HG03571 (cell line): Measurements from ENCODE around the gene GATAD2B.

Source experiments
- ATAC-seq: cut with Tn5 transposase; IDR thresholded peaks from one replicate; pipeline ENCODE4 v1.9.1; 2021; ENCODE audit not compliant: unreplicated experiment

The GATAD2B gene

DNA sequence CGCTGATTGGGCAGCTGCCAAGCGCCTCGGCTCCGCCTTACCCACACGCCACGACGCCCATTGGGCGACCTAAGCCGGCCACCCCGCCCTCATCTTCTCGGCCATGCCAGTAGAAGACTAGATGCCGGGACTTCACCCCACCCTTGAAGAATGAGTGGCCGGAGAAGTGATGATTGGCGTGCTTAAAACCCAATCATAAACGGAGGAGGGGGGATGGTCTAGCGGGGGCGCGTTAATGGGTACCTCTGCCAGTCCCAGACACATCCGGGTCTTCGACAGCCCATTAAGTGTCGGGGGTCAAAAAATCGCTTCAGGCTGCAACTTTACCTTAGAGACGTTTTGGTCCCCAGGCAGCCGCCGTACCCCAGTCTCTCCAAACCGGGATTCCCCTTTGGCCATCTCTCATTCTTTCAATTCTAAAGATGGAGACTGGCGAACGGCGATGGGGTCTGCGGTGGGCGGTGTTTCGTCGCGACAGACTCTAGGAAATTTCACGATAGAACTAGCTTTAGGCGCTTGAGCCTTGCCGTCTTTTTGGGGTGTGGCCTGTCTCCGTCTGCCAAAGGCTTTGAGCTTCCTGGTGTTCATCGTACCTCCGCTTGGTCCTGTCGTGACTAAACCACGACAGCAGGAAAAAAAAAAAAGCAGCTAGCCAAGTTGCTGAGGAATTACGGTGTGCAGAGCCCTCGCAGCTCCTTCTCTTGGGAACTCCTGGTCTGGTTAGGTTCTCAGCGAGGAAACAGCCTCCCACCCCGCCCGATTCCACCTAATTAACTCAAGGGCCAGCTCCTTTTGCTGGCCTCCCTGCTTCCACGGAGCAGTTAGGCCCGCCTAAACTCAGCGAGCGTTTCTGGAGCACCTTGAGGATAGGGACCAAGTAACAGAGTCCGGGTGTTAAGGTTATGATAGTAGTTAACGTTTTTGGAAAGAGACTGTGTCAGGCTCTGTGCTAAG is at the start of gene GATAD2B:
Gene GATAD2B, minus strand, starts transcription at position 1 of the 954 bp plus-strand sequence. CDS start 94,625 bp downstream, outside the sequence.
- ATAC-seq = peak; percentile 87

DNA sequence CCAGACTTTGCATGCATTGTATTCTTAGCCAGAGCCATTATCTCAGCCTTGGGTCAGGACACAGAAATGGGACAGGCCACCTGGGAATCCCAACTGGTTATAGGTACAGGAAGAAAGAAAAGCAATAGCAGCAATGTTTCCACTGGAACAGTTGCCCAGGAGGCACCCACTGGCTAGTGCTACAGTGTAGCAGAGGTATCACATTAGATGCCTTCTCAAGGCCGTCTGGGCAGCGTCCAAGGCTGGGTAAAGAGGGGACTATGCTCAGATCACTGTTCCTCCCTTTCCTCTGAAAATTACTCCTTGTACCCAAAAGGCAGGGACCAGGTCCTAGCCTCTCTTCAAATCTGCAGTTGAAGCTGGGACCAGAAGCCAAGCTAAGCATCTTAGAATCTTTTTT is 47.6 kb upstream of the GATAD2B start:
- ATAC-seq = no peak

DNA sequence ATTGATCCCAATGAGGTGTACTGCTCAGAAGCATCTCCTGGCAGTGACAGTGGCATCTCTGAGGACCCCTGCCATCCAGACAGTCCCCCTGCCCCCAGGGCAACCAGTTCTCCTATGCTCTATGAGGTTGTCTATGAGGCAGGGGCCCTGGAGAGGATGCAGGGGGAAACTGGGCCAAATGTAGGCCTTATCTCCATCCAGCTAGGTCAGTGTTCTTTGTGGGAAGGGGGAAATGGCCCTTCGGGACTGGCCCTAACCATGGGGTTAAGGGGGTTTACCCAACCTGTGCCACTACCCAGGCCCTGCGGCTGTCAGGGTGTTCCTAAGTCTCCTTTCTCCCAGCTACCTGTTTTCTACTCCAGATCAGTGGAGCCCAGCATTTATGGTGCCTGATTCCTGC is 46.2 kb upstream of the GATAD2B start:
- no peak for ATAC-seq

DNA sequence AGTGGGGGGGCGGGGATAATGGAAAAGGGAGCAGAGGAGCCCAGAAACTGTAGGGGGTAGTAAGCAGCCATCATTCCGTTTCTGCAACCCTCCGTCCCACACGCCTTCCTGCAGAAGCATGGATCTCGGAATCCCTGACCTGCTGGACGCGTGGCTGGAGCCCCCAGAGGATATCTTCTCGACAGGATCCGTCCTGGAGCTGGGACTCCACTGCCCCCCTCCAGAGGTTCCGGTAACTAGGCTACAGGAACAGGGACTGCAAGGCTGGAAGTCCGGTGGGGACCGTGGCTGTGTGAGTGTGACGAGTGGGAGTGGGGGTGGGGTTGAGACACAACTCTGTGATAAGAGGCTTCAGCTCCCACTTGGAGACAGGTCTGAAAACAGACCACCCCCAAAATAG is 45.6 kb upstream of the GATAD2B start:
- no peak for ATAC-seq

DNA sequence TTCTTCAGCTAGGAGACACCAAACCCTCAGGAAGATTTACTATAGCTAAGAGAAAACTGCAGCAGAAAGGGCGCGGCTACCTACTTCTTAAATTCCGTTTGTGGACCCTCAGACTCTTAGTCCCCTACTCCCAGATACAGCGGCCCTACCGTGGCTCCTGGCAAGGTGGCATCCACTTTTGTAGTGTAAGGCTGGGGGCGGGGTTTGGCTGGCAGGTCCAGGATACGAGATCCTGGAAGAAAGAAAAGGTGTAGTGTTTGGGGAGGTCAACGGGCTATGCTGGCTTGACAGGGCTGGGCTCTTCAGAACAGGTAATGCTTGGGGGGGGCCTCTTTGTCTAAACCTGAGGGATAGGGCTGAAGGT is 45.2 kb upstream of the GATAD2B start:
- ATAC-seq = no peak

DNA sequence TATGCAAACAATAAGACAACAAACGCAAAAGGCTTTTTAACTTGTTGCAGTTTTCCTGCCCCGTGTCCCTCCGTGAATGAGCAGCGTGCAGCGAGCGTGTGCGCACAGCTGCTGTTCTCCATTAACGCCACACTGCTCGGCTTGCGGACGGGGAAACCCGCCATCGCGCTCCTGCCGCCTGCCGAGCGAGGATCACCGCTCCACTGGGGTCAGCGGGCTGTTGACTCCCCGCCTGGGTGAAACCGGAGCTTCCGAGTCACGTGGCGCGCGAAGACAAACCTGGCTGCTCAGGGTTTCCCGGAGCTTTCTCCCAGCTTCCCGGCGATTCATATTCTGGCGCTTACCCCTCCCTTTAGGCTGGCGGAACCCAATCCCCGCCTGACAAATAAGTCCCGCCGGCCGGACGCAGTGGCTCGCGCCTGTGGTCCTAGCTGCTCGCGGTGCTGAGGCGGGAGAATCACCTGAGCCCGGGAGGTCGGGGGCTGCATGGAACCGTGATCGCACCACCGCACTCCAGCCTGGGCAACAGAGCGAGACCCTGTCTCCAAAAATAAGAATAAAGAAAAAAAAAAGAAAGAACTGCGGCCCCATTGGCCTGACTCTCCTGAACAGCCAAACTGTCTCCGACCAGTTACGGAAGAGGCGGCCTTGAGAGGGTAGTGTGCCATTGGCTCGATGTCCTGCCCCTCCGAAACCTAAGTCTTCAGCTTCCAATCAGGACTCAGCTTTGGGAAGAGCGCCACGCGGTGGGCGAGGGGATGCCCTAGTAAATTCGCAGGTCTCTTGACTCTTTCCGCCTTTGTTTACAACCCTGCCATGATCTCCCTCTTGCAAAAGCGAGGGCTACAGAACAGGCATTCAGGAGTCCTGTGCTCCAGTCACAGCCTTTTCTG is 44.6 kb upstream of the GATAD2B start, which contains the start of gene CREB3L4:
Gene CREB3L4, plus strand, starts transcription at position 796 of the 893 bp plus-strand sequence. CDS start 624 bp downstream, outside the sequence.
- peak; percentile 61 for ATAC-seq

DNA sequence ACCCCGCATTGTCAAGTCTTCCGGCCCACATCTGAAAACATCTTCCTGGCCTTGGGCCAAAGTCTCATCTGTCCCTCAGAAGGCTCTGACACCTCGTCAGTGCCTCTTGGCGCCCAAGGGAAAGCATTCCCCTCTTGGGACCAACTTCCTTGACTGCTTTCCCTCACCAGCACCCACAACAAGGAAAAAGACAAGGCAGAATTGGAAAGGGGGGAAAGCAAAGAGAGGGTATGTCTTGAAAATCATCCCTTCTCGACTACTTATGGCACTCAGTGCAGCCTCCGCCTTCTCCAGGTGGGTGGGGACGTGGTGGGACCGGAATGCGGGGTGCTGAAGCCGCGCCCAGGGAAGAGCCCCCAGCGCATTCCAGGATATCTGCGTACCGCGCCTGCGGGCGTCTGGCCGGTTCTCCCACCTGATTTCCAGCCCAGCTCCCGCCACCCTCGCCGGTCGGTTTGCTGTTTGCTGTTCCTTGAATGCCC is 41.1 kb upstream of the GATAD2B start:
- peak; percentile 2 for ATAC-seq

DNA sequence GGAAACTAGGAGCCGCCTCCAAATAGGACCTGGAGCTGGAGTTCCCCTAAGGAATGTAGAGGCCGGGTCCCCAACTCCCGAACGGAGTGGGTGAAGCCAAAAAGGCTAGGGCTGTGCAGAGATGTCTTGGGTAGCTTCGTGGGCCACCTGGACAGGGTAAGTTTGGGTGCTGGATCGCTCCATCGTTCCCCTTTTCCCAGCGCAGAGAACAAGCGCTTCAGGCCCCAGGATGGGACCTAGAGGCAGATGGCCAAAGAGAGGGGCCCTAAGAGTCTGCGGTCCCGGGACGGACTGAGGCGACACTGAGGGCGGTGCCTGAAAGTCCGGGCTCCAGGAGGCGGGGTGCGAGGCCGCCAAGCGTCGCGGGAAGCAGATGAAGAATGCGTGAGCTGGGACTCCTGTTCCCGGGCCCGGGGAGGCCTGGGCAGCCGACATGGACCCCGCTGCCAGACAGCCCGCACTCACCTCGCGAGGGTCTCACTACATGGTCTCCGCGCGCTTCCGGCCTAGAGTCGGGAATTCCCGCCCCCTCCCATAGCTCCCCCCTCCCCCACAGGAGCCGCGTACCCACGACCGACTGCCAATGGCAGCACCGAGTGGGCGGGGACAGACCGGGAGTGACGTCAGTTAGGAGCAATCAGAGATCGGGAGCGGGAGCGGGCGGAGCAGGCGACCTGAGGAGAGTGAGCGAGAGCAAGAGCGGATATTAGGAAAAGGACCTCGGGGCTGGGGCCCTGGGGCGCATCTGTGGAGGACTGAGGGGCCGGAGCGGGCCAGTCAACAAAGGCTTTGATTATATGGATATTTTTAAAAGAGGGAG is 40.5 kb upstream of the GATAD2B start, which contains the start of gene SLC39A1:
Gene SLC39A1, minus strand, starts transcription at position 508 of the 820 bp plus-strand sequence. CDS start 822 bp downstream, outside the sequence.
- peak; percentile 35 for ATAC-seq

DNA sequence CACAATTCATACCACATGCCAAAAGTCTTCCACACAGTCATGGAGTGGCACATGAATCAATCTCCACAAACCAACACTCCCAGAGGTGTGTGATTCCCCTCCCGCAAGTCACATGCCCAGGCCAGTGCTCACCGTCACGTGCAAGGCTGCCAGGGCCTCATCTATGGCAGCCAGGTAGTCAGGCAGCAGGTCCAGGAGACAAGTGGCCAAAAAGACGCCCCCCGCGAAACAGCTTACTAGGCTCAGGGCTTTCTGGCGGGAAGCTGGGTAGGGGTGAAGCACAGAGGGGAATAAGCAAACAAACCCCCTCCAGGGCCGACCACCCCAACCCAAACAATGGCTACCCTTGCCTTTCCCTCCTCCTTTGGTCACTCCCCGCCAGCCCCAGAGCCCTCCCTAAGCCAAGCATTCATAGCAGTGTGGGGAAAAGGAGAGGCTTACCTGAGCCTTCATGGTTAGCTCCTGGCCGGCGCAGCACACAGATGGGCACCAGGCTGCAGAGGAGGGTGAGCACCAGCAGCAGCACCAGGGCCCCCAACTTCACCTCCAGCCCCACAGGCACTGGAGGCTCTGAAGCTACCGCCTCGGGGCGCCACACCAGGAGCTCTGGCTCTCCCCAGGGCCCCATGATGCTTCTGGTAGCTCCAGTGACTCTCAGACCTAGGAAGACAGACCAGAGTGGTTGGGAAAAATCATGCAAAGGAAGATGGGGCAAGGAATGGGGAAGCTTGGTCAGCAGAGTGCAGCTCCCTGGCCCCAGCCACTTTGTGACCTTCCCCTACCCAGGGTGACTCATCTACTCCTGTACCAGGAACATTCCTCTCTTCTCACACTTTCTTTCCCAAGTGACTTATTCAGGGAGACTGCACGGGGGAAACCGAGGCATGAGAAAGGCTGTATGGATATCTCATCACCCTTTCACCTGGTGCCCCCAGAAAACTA is 39.6 kb upstream of the GATAD2B start:
- ATAC-seq = no peak

DNA sequence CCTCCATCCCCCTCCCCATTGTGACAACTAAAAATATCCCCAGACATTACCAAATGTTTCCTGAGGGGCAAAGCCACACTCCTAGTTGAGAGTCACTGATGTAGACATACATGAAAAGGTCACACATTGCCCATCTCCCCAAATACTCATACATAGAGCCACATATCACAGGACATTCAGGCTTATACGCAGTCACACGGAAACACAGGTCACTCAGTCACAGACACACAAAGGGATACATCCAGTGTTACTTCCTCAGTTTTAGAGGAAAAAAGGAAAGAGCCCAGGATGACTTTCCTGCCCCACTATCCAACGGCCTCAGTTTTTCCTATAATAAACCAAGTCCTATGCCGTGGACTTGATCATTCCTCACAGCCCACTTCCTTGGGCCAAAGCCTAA is 38.6 kb upstream of the GATAD2B start:
- ATAC-seq = no peak

DNA sequence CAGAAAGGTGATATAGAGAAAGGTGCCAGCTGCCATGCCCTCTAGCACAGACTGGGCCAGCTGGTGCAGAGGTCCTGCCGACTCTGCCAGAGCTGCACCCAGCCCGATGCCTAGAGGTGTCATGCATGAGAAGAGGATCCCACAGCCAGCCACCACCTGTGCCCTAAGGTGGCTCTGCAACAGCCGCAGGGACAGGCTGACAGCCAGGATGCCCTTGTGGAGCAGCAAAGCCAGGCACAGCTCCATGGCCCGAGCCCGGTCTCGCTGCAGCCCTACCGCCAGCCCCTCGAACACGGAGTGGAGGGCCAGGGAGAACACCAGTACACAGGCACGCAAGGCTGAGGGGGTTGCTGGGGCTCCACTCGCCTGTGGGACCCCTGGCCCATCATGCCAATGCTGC is 37.4 kb upstream of the GATAD2B start:
- ATAC-seq = no peak

DNA sequence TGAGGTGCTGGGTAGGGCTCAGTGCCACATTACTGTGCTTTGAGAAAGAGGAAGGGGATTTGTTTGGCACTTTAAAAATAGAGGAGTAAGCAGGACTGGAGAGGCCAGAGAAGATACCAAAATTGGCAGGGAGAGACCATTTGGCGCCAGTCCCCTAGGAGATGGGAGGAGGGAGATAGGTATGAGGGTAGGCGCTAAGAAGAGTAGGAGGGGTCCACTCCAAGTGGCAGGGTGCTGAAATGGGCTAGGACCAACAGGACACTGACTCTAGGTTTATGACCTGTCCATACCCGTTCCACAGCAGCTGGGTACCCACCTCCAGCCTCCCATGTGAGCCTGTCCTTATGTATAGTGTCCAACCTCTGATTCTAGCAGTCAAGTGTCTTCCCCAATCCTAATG is 36.7 kb upstream of the GATAD2B start:
- no peak for ATAC-seq

DNA sequence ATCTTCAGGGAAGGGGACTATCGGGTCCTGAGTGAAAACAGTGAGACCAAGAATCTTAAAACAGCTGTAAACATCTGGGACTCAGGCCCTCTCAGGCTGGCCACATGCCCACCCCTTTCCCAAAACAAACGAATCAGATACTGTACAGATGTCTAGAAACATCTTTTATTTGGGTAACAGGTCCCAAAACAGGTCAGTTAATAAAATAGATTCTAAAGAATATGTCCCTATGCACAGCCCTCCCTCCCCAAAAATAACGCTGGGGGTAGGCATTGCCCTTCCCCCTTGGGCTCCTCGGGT is 36.1 kb upstream of the GATAD2B start:
- peak; percentile 1 for ATAC-seq

DNA sequence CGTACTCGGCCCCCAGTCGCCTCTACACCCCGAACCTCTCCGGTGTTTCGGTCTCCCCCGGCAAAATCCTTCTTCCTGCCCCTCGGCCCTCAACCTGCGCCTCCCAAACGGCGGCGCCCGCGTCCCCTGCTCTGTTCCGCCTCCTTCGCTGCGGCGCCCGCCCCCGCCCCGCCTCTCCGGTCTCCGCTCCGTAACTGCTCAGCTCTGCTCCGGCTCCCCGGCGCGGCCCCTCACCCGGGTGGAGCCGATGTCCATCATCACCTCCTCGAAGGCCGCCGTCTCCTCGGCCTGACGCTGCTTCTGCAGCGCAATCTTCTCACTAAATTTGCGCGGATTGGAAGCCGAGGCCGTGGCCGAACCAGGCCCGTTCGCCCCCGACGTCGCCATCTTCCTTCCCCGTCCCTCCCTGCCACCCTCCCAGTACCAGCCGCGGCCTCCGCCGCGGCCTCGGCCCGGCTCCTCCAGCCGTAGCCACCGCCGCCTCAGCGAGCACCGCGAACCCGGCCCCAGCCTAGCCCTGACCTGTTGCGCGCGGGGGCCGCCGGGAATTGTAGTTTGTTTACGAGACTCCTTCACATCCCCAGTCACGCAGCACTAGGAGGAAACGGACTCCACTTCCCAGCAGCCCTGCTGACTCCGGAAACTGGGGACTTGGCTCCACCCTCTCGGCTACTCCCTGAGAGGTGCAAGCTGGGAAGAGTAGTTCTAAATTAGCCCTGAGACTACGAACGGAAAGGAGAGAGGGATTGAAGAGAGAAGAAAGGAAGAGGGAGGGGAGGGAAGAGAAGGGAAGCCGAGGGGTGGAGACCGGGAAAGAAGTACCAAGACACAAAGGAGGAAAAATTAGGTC is 35.6 kb upstream of the GATAD2B start, which contains the start of gene CRTC2:
Gene CRTC2, minus strand, starts transcription at position 502 of the 850 bp plus-strand sequence. Its CDS starts 115 bp downstream, at position 387.
- peak; percentile 75 for ATAC-seq

DNA sequence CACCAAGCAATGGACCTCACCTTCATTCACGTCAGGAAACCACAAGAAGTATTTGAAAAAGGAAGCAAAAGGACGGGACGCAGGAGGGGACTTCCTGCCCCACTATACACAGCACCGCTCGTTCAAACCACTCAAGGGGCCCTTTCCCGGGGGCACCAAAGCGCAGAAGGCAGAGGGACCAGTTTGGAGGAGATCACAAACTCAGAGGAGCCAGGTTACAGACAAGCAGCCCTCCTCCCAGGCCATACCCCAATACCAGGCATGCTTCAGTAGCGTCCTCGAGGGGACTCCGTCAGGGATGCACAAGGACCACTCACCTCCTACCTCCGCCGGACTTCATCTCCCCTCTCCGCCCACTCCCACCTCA is 35.0 kb upstream of the GATAD2B start:
- peak; percentile 25 for ATAC-seq

DNA sequence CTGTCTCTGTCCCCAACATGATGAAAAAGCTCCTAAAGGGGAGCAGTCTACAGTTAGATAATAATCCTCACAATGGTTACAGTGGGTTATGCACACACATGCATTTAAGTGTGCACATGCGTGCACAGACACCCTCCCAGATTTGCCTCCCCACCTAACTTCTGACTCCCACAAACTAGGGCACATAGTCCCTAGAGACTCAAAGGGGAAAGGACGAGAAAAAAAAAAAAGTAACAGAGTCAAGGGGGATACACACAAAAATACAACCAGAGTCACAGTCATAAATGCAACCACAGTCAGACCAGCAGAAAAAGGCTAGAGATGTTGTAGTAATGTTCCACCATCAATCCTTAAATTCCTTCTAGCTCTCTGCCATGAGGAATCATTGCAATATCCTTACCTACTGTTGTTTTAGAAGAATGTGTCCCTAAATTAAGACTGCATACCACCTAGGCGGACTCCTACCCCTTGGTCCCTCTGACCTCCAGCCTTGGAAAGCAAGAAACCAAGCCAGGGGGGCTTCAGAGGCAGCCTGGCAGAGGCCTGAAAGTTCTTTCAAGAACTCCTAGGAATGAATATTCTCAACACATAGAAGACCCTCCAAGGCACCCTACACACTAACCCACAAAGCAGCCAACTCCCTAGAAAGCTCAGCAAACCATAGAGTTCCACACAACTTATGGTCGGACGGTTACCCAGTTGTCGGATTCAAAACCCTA is 34.4 kb upstream of the GATAD2B start:
- no peak for ATAC-seq

DNA sequence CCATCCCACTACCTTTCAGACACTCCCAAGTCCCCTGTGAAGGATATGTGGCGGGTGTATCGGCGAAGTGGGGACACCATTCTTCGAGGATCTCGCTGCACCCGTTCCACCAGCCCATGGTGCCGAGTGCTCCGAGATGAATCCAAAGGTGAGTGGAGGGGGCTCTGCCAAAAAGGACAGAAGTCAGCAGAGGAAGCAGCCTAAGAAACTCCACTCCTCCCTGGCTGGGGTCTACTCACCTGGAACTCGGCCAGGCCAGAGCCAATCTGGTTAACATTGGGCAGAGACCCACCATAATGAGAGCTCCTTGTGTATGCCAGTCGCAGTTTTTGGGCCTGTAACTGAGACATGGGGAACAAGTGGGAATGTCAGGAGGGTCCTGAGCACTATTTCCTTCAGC is 32.1 kb upstream of the GATAD2B start:
- no peak for ATAC-seq

DNA sequence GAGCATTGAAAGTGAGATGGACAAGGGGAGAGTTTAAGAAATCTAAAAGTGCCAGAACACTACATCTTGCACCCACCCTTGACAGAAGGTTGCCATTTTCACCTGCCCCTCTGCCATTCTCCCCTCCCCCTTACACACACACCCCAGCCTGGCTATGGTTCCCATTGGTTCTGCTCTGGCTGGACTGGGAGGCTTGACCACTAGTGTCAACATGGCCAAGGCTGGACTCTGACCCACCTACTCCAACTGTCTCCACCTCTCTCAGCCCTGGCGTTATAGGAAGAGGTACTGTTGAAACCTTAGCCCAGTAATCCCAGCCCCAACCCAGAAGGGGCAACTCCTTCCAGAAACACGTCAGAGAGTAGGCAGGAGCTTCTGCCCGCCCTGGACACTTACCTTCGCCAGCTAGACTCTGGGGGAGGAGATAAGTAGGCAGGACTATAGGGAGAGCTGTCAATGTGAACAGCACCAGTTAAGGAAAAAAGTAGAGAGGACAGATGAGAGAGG is 31.1 kb upstream of the GATAD2B start:
- ATAC-seq = no peak
